SK-N-SH treated with all-trans-retinoic acid at 6 μM for 48 hours (cell line): ENCODE data around the gene S100A5.

ENCODE experiments used
- ATAC-seq: fragments of 200-7000 bp; cut with Tn5 transposase; 3 replicates; pipeline ENCODE4 v1.9.1; 2020; ENCODE audit warnings: mild to moderate bottlenecking, moderate library complexity
- ARNTL ChIP-seq: fragments of 450-650 bp; formaldehyde crosslinking; IDR thresholded peaks from 2 replicates; pipeline ENCODE4 v1.5.0; 2020; ENCODE audit warnings: low read depth, mild to moderate bottlenecking, moderate library complexity, borderline replicate concordance
- BACH2 ChIP-seq: fragments of 250-450 bp; sonication (Bioruptor Pico); IDR thresholded peaks from 2 replicates; pipeline ENCODE4 v1.9.0; 2021; ENCODE audit warnings: mild to moderate bottlenecking, borderline replicate concordance
- CREB5 ChIP-seq: fragments of 250-450 bp; sonication (Bioruptor Pico); IDR thresholded peaks from 2 replicates; pipeline ENCODE4 v1.5.1; 2020; ENCODE audit warnings: low read depth, mild to moderate bottlenecking, moderate library complexity
- CSDC2 ChIP-seq: fragments of 250-450 bp; sonication (Bioruptor Pico); IDR thresholded peaks from 2 replicates; pipeline ENCODE4 v1.5.0; 2020; ENCODE audit warnings: mild to moderate bottlenecking, moderate library complexity
- ESRRG ChIP-seq: fragments of 250-450 bp; sonication (Bioruptor Pico); IDR thresholded peaks from 2 replicates; pipeline ENCODE4 v1.6.1; 2021; ENCODE audit warnings: mild to moderate bottlenecking
- GLIS3 ChIP-seq: fragments of 250-450 bp; sonication (Bioruptor Pico); IDR thresholded peaks from 2 replicates; pipeline ENCODE4 v1.5.0; 2020; ENCODE audit warnings: mild to moderate bottlenecking, moderate library complexity
- ISL1 ChIP-seq: fragments of 250-450 bp; sonication (Bioruptor Pico); IDR thresholded peaks from 2 replicates; pipeline ENCODE4 v2.1.2; 2022; ENCODE audit warnings: mild to moderate bottlenecking, moderate library complexity
- OSR1 ChIP-seq: fragments of 250-450 bp; sonication (Bioruptor Pico); IDR thresholded peaks from 2 replicates; pipeline ENCODE4 v1.8.0; 2022; ENCODE audit warnings: moderate library complexity, mild to moderate bottlenecking, inconsistent platforms
- RARB ChIP-seq: fragments of 250-450 bp; sonication (Bioruptor Pico); IDR thresholded peaks from 2 replicates; pipeline ENCODE4 v1.8.0; 2021; ENCODE audit warnings: mild to moderate bottlenecking, moderate library complexity
- SNAI2 ChIP-seq: fragments of 250-450 bp; sonication (Bioruptor Pico); IDR thresholded peaks from 2 replicates; pipeline ENCODE4 v1.5.0; 2020; ENCODE audit warnings: mild to moderate bottlenecking, moderate library complexity
- TCF4 ChIP-seq: fragments of 250-450 bp; sonication (Bioruptor Pico); IDR thresholded peaks from 2 replicates; pipeline ENCODE4 v1.8.0; 2021; ENCODE audit warnings: mild to moderate bottlenecking, moderate library complexity, borderline replicate concordance
- ZC3H10 ChIP-seq: fragments of 250-450 bp; sonication (Bioruptor Pico); IDR thresholded peaks from 2 replicates; pipeline ENCODE4 v1.5.1; 2021; ENCODE audit warnings: mild to moderate bottlenecking, moderate library complexity
- ZFP3 ChIP-seq: fragments of 250-450 bp; sonication (Bioruptor Pico); IDR thresholded peaks from 2 replicates; pipeline ENCODE4 v1.5.0; 2020; ENCODE audit warnings: mild to moderate bottlenecking, moderate library complexity
- ZNF565 ChIP-seq: fragments of 450-650 bp; formaldehyde crosslinking; conservative IDR thresholded peaks from 2 replicates; pipeline ENCODE4 v1.5.0; 2020; ENCODE audit warnings: low read depth, mild to moderate bottlenecking, moderate library complexity
- ZNF70 ChIP-seq: fragments of 450-650 bp; formaldehyde crosslinking; IDR thresholded peaks from 2 replicates; pipeline ENCODE4 v1.5.0; 2020; ENCODE audit warnings: mild to moderate bottlenecking, moderate library complexity
- ZNF8 ChIP-seq: fragments of 450-650 bp; formaldehyde crosslinking; IDR thresholded peaks from 2 replicates; pipeline ENCODE4 v1.5.0; 2020; ENCODE audit warnings: mild to moderate bottlenecking, moderate library complexity
- TF ChIP-seq, protein P1 (sequence below): fragments of 250-450 bp; sonication (Bioruptor Pico); IDR thresholded peaks from 2 replicates; pipeline ENCODE4 v1.5.1; 2021; ENCODE audit warnings: mild to moderate bottlenecking, moderate library complexity
- TF ChIP-seq, protein P2 (sequence below): fragments of 250-450 bp; sonication (Bioruptor Pico); IDR thresholded peaks from 2 replicates; pipeline ENCODE4 v1.8.0; 2020; ENCODE audit warnings: mild to moderate bottlenecking, moderate library complexity, borderline replicate concordance
- TF ChIP-seq, protein P3 (sequence below): fragments of 250-450 bp; sonication (Bioruptor Pico); IDR thresholded peaks from 2 replicates; pipeline ENCODE4 v1.8.0; 2021; ENCODE audit warnings: low read depth, mild to moderate bottlenecking, moderate library complexity, borderline replicate concordance
- TF ChIP-seq, protein P4 (sequence below): fragments of 250-450 bp; sonication (Bioruptor Pico); IDR thresholded peaks from 2 replicates; pipeline ENCODE4 v1.5.0; 2020; ENCODE audit warnings: mild to moderate bottlenecking, moderate library complexity

The S100A5 gene

DNA sequence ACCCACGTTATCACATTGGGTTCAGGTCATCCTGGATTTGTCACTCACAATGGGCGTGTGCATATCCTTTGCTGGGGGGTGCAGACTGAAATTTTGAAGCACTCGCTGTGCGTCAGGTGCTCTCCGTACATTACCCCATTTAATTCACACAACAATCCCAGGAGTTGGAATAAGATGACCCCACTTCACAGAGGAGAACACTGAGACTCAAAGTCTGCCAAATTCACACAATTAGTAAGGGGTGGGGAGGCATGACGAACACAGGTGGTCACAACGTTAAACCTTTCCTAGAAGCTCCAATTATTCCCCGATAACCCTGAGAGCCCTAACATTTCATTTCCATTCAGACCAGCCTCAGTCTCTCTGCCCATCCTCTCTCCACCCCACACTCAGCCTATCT, 28.7 kb upstream of the S100A5 start:
- ATAC-seq = no peak
- TF ChIP-seq ESRRG (CRISPR knock-in tag) (no peak), GLIS3 (no peak), ARNTL (CRISPR knock-in tag) (no peak), TCF4 (no peak), ZNF565 (CRISPR knock-in tag) (no peak), ISL1 (CRISPR knock-in tag) (no peak), BACH2 (CRISPR knock-in tag) (no peak), ZFP3 (CRISPR knock-in tag) (no peak), RARB (no peak), SNAI2 (CRISPR knock-in tag) (no peak), CREB5 (CRISPR knock-in tag) (no peak), OSR1 (CRISPR knock-in tag) (no peak), ZNF8 (CRISPR knock-in tag) (no peak), ZC3H10 (CRISPR knock-in tag) (no peak), CSDC2 (CRISPR knock-in tag) (no peak), ZNF70 (CRISPR knock-in tag) (no peak)
- TF ChIP-seq, protein P1, sequence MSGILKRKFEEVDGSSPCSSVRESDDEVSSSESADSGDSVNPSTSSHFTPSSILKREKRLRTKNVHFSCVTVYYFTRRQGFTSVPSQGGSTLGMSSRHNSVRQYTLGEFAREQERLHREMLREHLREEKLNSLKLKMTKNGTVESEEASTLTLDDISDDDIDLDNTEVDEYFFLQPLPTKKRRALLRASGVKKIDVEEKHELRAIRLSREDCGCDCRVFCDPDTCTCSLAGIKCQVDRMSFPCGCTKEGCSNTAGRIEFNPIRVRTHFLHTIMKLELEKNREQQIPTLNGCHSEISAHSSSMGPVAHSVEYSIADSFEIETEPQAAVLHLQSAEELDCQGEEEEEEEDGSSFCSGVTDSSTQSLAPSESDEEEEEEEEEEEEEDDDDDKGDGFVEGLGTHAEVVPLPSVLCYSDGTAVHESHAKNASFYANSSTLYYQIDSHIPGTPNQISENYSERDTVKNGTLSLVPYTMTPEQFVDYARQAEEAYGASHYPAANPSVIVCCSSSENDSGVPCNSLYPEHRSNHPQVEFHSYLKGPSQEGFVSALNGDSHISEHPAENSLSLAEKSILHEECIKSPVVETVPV (CRISPR knock-in tag) = no peak
- TF ChIP-seq, protein P2, sequence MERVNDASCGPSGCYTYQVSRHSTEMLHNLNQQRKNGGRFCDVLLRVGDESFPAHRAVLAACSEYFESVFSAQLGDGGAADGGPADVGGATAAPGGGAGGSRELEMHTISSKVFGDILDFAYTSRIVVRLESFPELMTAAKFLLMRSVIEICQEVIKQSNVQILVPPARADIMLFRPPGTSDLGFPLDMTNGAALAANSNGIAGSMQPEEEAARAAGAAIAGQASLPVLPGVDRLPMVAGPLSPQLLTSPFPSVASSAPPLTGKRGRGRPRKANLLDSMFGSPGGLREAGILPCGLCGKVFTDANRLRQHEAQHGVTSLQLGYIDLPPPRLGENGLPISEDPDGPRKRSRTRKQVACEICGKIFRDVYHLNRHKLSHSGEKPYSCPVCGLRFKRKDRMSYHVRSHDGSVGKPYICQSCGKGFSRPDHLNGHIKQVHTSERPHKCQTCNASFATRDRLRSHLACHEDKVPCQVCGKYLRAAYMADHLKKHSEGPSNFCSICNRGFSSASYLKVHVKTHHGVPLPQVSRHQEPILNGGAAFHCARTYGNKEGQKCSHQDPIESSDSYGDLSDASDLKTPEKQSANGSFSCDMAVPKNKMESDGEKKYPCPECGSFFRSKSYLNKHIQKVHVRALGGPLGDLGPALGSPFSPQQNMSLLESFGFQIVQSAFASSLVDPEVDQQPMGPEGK (CRISPR knock-in tag) = no peak
- TF ChIP-seq, protein P3, sequence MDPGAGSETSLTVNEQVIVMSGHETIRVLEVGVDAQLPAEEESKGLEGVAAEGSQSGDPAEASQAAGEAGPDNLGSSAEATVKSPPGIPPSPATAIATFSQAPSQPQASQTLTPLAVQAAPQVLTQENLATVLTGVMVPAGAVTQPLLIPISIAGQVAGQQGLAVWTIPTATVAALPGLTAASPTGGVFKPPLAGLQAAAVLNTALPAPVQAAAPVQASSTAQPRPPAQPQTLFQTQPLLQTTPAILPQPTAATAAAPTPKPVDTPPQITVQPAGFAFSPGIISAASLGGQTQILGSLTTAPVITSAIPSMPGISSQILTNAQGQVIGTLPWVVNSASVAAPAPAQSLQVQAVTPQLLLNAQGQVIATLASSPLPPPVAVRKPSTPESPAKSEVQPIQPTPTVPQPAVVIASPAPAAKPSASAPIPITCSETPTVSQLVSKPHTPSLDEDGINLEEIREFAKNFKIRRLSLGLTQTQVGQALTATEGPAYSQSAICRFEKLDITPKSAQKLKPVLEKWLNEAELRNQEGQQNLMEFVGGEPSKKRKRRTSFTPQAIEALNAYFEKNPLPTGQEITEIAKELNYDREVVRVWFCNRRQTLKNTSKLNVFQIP (CRISPR knock-in tag) = no peak
- TF ChIP-seq, all 23 proteins: peak for 0

DNA sequence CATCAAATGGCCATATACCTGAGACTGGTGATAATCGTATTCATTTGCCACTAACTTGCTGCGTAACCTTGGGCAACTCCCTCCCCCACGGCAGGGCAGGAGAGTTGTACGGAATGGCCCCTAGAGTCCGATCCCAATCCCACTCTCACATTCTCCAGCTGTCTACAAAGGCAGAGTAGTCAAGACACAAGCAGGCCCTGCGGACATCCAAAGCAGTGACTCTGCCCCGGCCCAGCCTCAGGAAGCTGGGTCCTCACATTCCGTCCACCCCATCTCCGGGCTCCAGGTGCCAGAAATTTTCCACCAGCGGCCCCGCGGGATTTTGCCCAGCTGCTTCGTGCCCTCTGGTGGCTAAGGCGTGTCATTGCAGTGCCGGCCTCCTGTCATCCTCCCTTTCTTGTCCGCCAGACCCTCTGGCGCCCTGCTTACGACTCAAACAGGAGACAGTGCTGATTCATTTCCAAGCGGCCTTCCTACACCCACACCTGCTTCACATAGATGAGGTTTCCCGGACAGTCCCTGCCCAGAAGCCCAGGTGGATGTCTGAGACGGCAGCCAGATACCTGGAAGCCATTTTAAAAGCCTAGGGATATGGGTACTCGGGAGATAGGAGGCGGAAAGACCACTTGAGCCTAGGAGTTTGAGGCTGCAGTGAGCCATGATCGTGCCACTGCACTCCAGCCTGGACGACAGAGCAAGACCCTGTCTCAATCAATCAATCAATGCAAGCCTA, 27.8 kb upstream of the S100A5 start:
- TF ChIP-seq BACH2 (CRISPR knock-in tag) (no peak), ZC3H10 (CRISPR knock-in tag) (no peak), GLIS3 (no peak)
- TF ChIP-seq, protein P4, sequence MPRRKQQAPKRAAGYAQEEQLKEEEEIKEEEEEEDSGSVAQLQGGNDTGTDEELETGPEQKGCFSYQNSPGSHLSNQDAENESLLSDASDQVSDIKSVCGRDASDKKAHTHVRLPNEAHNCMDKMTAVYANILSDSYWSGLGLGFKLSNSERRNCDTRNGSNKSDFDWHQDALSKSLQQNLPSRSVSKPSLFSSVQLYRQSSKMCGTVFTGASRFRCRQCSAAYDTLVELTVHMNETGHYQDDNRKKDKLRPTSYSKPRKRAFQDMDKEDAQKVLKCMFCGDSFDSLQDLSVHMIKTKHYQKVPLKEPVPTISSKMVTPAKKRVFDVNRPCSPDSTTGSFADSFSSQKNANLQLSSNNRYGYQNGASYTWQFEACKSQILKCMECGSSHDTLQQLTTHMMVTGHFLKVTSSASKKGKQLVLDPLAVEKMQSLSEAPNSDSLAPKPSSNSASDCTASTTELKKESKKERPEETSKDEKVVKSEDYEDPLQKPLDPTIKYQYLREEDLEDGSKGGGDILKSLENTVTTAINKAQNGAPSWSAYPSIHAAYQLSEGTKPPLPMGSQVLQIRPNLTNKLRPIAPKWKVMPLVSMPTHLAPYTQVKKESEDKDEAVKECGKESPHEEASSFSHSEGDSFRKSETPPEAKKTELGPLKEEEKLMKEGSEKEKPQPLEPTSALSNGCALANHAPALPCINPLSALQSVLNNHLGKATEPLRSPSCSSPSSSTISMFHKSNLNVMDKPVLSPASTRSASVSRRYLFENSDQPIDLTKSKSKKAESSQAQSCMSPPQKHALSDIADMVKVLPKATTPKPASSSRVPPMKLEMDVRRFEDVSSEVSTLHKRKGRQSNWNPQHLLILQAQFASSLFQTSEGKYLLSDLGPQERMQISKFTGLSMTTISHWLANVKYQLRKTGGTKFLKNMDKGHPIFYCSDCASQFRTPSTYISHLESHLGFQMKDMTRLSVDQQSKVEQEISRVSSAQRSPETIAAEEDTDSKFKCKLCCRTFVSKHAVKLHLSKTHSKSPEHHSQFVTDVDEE (CRISPR knock-in tag) = no peak
- TF ChIP-seq, protein P3 (CRISPR knock-in tag) = no peak
- ATAC-seq = peak; percentile 18
